RWPE2 (cell line): ENCODE data around the gene IKZF3.
A peak's percentile ranks its signal among the peaks of the same experiment; 100 is the strongest.
"Not testable (repeated sequence)": the region's sequence is repeated elsewhere in the genome, so short reads cannot be mapped to it uniquely, and the experiment has no call there.

Experiments used
- ATAC-seq: fragments of 200-7000 bp; cut with Tn5 transposase; 3 replicates; pipeline ENCODE4 v1.9.1; 2021; ENCODE audit warnings: low read depth
- DNase-seq: peaks from one replicate; pipeline ENCODE4 v3.0.0-alpha.2; 2020; ENCODE audit warnings: low spot score
- H3K27ac ChIP-seq: fragments of 450-650 bp; 2 replicates; pipeline ENCODE4 v1.5.1; 2017; ENCODE audit warnings: mild to moderate bottlenecking; ENCODE audit not compliant: poor library complexity, severe bottlenecking
- H3K27me3 ChIP-seq: fragments of 250-450 bp; sonication (Bioruptor Pico); 2 replicates; pipeline ENCODE4 v1.5.1; 2021; ENCODE audit warnings: mild to moderate bottlenecking, moderate library complexity; ENCODE audit not compliant: insufficient read depth, poor library complexity, severe bottlenecking
- H3K36me3 ChIP-seq: fragments of 250-450 bp; sonication (Bioruptor Pico); 2 replicates; pipeline ENCODE4 v1.5.1; 2020; ENCODE audit warnings: low read depth, mild to moderate bottlenecking, moderate library complexity
- H3K4me1 ChIP-seq: fragments of 250-450 bp; sonication (Bioruptor Pico); 2 replicates; pipeline ENCODE4 v1.5.1; 2021; ENCODE audit warnings: mild to moderate bottlenecking, moderate library complexity; ENCODE audit not compliant: insufficient read depth, poor library complexity, severe bottlenecking
- H3K4me3 ChIP-seq: fragments of 250-450 bp; sonication (Bioruptor Pico); 2 replicates; pipeline ENCODE4 v1.5.1; 2021; ENCODE audit warnings: mild to moderate bottlenecking, moderate library complexity; ENCODE audit not compliant: severe bottlenecking
- H3K9me3 ChIP-seq: fragments of 250-450 bp; sonication (Bioruptor Pico); 2 replicates; pipeline ENCODE4 v1.5.1; 2021; ENCODE audit warnings: mild to moderate bottlenecking, moderate library complexity; ENCODE audit not compliant: severe bottlenecking
- CTCF ChIP-seq: fragments of 450-650 bp; IDR thresholded peaks from one replicate; pipeline ENCODE4 v1.5.1; 2017; ENCODE audit warnings: mild to moderate bottlenecking, moderate library complexity; ENCODE audit not compliant: poor library complexity, severe bottlenecking

Gene IKZF3

DNA sequence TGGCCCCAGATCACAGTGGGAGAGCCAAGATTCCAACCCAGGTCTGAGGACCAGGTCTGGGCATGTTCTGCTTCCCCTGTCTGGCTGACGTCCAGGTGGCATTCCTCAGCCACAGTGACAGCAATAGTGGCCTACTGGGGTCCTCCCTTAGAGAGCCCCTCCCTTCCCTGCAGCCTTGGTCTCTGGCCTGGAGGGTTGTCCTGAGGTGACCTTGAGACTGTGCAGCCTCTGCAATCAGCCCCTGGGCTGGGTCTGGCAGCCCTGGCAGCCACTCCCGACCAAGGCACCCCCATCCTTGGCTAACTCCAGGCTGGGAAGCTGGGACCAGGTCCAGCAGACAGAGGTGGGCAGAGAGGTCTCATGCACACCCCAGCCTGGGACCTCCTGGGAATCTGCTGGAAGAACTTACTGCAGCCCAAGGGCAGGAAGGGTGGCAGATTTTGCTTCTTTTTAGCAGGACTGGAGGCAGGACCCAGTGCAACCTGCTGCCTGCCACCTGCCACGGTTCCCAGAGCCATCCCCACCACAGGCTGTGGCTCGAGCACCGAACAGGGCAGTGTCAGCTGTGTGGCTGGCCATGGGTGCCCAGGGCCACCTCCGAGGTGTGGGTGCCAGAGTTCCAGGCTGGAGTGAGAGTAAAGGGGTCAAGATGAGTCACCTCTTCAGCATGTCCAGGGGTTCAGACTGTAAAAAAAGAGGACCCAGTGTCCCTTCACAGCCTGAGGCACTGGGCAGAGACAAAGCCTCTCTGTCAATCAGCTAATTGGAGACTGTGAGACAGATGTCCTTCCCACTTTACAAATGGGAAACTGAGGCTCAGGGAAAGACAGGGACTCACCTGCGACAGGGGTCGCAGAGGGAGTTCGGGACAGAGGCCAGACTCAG is 113.7 kb downstream of the IKZF3 start:
- H3K9me3 ChIP-seq = no peaks in the 10 kb centered on the region
- ATAC-seq (peak; percentile 38), DNase-seq (no peak)
- peaks cover 19% of the 10 kb centered on the region for H3K4me1 ChIP-seq
- no peak for TF ChIP-seq CTCF
- H3K27ac ChIP-seq = peak overlapping the region; percentile 53
- H3K36me3 ChIP-seq = peaks cover under 1% of the 10 kb centered on the region; the same call in 1 of the 2 replicates
- H3K4me3 ChIP-seq = no peak overlapping the region
- no peaks in the 10 kb centered on the region for H3K27me3 ChIP-seq

- H3K9me3 ChIP-seq, H3K4me3 ChIP-seq, ATAC-seq, DNase-seq, H3K27me3 ChIP-seq, H3K27ac ChIP-seq: not testable (repeated sequence)
- peaks cover 16% of the 10 kb centered on the region for H3K36me3 ChIP-seq
- peaks cover 19% of the 10 kb centered on the region for H3K4me1 ChIP-seq
These were observed 115.6 kb downstream of the IKZF3 start for GRCh38 chr17:39748444-39749034.

DNA sequence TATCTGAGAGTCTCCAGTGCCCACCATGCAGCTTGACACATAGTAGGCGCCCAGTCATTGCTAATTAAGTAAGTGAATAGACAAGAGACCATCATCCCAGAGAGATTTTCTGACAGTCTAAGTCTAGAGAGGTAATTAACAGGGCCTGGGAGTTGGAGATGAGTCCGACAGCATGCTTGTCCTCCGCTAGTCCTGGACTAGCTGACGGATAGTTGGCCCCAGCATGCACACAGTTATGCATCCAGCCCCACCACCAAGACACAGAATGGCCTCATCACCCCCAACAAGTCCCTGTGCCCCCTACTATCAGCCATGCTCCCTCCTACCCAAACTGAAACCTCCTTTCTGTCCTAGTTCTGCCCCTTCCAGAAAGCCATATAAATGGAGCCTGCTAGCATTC is 116.4 kb downstream of the IKZF3 start:
- H3K4me3 ChIP-seq = no peak overlapping the region
- no peak overlapping the region for H3K27ac ChIP-seq
- H3K36me3 ChIP-seq = peaks cover 23% of the 10 kb centered on the region
- DNase-seq (no peak), ATAC-seq (no peak)
- H3K4me1 ChIP-seq = peaks cover 19% of the 10 kb centered on the region
- H3K9me3 ChIP-seq = no peaks in the 10 kb centered on the region
- no peaks in the 10 kb centered on the region for H3K27me3 ChIP-seq
- TF ChIP-seq CTCF = no peak

- peaks cover 24% of the 10 kb centered on the region for H3K4me1 ChIP-seq
- no peak overlapping the region for H3K27ac ChIP-seq
- no peak overlapping the region for H3K4me3 ChIP-seq
- no peaks in the 10 kb centered on the region for H3K9me3 ChIP-seq
- no peak for ATAC-seq
- H3K36me3 ChIP-seq = peaks cover 31% of the 10 kb centered on the region
- no peaks in the 10 kb centered on the region for H3K27me3 ChIP-seq
- DNase-seq = peak; percentile 23
- no peak for TF ChIP-seq CTCF
These were observed 118.0 kb downstream of the IKZF3 start for GRCh38 chr17:39746145-39746461.

DNA sequence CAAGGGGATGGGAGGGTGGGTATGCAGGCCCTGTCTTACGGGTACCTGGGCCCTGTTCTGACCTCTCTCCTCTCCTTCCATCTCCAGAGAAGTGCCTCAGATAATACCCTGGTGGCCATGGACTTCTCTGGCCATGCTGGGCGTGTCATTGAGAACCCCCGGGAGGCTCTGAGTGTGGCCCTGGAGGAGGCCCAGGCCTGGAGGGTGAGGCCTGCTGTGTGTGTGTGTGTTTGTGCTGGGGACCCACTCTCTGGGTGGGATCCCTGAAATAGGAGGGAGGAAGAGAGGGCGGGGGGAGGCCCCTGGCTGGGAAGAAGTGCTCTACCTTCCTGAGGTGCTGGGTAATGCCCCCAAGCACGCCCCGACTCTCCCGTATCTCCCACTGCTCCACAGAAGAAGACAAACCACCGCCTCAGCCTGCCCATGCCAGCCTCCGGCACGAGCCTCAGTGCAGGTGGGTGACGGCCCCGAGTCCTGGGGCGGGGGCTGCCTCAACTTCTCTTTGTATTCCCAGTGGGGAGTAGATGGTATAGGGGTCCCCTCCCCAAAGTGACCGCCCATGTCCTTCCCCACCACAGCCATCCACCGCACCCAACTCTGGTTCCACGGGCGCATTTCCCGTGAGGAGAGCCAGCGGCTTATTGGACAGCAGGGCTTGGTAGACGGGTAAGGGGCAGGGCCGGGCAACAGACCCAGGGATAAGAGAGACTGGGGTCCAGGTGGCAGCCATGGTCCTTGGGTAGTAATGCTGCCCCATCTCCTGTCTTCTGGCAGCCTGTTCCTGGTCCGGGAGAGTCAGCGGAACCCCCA is 118.6 kb downstream of the IKZF3 start:
- H3K9me3 ChIP-seq = no peaks in the 10 kb centered on the region
- no peak for TF ChIP-seq CTCF
- DNase-seq = peak; percentile 54
- H3K4me1 ChIP-seq = peaks cover 27% of the 10 kb centered on the region
- H3K27ac ChIP-seq = no peak overlapping the region
- no peak for ATAC-seq
- peaks cover 31% of the 10 kb centered on the region for H3K36me3 ChIP-seq
- H3K27me3 ChIP-seq = no peaks in the 10 kb centered on the region
- H3K4me3 ChIP-seq = no peak overlapping the region
